ENCODE results near the gene ACVR1B. TPM values are rescaled to one million over a fixed set of nuclear protein-coding genes. Genes with fewer than 3 reads are reported as not detected.

Gene ACVR1B
- polyA plus RNA-seq, 3 donors, result 8.9 to 26.9 (median 20.0) TPM

DNA sequence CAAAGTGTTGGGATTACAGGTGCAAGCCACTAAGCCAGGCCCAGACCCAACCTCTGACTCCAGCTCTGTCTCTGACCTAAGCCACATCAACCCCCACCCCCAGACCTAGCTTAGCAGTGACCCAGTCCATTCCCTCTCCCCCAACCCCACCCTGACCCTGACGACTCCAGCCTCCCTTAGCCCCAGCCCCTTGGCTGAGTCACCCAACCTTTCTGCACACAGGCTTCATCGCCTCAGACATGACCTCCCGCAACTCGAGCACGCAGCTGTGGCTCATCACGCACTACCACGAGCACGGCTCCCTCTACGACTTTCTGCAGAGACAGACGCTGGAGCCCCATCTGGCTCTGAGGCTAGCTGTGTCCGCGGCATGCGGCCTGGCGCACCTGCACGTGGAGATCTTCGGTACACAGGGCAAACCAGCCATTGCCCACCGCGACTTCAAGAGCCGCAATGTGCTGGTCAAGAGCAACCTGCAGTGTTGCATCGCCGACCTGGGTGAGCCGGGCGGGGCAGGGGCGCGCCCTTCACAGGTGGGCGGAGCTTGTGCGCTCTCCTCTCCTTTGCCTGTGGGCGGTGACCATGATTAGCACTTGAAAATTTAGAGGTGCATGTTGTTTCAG is 36.4 kb upstream of the ACVR1B start:
- no peak overlapping the region for H3K27ac ChIP-seq (ENCODE audit: low read depth, low read length)
- WGBS, 3 donors, result 80 to 86% (median 84%) methylated on average over 28 of the region's 28 CpGs

GRCh38 chr12:51915951-51916350 is 35.5 kb upstream of the ACVR1B start:
- no peak overlapping the region for H3K27ac ChIP-seq (ENCODE audit: low read depth, low read length)
- 95 to 98% (median 95%) methylated on average over 11 of the region's 11 CpGs for WGBS, 3 donors

DNA sequence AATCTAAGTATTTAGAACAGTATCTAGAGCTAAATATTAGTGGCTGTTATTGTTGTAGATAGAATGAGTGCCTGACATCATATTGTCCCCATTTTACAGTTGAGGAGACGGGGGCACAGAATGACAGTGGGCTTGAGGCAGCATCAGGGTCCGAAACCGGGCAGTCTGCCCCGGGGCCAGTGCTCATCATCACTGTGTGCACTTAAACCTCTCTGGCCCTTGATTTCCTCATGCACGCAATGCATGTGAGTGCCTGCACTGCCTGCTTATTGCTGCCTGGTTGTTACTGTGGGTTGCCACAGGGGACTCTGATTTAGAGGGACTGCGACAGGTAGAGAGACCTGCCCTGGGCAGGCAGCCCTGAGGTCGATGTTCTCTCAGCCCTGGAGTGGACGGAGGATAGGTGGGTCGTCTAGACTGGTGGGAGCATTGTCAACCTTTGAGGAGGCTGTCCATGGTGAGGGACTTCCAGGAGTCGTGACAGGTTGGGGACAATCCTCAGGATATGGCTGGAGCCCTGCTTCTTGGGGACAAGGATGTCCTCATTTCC is 34.4 kb upstream of the ACVR1B start:
- H3K27ac ChIP-seq (ENCODE audit: low read depth, low read length), result no peak overlapping the region
- 80 to 87% (median 86%) methylated on average over 10 of the region's 10 CpGs for WGBS, 3 donors

GRCh38 chr12:51917746-51918453 is 33.6 kb upstream of the ACVR1B start:
- no peak overlapping the region for H3K27ac ChIP-seq (ENCODE audit: low read depth, low read length)

GRCh38 chr12:51920046-51920445 is 31.5 kb upstream of the ACVR1B start:
- H3K27ac ChIP-seq (ENCODE audit: low read depth, low read length), result no peak overlapping the region
- 75 to 90% (median 87%) methylated on average over 2 of the region's 2 CpGs for WGBS, 3 donors

More at GRCh38 chr12:51917746-51918453, 33.6 kb upstream of the ACVR1B start:
- WGBS, 3 donors, result 38 to 56% (median 52%) methylated on average over 16 of the region's 16 CpGs

- 62 to 80% (median 74%) methylated on average over 7 of the region's 7 CpGs for WGBS, 3 donors
Observed at GRCh38 chr12:51921017-51921725, 30.3 kb upstream of the ACVR1B start.

DNA sequence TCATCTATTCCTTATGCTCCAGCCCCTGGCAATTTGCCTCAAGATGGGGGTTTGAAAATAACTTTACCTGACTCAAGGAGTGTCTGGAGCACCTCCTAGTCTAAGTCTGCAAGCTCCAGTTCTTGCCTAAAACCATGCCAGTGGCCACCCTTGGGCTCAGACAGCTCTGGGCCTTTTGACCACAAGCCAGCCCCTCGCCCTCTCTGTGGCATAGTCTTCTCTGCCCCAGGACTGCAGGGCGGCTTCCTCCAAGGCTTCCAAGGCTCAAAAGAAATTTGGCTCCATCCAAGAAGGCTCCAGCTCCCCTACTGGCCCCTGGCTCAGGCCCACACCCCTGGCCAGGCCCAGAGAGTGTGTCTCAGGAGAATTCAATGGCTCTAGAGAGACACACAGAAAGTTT is 29.4 kb upstream of the ACVR1B start:
- 85 to 92% (median 86%) methylated on average over 2 of the region's 2 CpGs for WGBS, 3 donors
- H3K27ac ChIP-seq (ENCODE audit: low read depth, low read length), result no peak overlapping the region

More at GRCh38 chr12:51921017-51921725, 30.3 kb upstream of the ACVR1B start:
- H3K27ac ChIP-seq (ENCODE audit: low read depth, low read length), result no peak overlapping the region

DNA sequence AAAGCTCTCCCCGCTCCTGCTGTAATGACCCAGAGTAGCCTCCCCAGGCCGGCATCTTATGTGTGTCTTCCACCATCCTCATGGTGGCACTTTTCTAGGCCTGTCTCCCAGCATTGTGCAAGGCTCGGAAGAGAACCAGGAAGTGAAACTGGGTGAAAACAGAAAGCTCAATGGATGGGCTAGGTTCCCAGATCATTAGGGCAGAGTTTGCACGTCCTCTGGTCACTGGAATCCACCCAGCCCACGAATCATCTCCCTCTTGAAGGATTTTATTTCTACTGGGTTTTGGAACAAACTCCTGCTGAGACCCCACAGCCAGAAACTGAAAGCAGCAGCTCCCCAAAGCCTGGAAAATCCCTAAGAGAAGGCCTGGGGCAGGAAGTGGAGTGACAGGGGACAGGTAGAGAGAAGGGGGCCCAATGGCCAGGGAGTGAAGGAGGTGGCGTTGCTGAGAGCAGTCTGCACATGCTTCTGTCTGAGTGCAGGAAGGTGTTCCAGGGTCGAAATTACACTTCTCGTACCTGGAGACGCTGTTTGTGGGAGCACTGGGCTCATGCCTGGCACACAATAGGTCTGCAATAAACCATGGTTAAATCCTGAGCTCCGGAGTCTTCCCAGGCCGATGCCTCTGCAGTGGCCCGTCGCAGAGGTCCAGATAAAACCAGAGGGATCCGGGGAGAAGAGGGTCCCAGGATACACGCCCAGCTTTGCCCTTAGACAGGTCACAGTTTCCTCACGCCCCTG is 28.6 kb upstream of the ACVR1B start:
- H3K27ac ChIP-seq (ENCODE audit: low read depth, low read length), result peak overlapping the region; percentile 38
- 35 to 53% (median 38%) methylated on average over 16 of the region's 16 CpGs for WGBS, 3 donors

DNA sequence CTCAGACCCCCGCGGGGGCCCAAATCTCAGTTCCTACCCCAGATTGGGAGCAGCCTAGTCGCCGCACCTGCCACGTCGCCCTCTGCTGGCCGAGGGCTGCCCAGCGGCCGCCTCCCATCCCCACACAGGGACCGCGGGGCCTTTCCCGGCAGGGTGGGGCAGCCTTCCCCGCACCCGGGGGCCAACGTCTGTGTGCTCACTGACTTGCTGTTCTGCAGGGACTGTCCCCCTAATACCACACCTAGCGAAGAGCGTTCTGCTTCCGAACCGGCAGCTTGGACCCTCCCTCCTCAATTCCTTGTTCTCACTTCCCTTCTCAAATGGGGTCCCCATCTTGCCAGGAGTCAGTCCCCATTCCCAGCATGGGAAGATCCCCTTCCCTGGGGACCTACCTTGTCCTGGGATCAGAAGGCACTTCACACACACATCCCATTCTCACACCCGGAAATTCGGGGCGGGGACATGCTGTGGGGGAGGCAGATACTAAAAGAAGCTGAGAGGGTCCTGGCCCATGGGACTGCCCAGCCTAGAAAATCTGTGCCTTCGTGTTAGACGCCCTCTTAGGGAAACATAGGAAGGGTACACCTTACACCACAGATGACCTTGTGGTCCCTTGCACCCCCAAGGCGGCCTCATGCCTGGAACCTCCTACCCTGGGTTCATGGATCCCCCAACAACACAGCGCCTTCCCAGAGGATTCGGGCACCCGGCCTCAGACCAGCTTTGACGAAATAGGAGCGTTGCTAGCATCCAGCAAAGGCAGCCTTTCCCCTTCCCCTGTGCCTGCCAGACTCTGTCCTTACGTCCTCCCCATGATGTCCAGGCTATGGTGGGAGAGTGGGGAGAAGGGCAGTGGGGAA is 27.8 kb upstream of the ACVR1B start:
- H3K27ac ChIP-seq (ENCODE audit: low read depth, low read length), result no peak overlapping the region
- 19 to 23% (median 21%) methylated on average over 27 to 31 of the region's 31 CpGs for WGBS, 3 donors

DNA sequence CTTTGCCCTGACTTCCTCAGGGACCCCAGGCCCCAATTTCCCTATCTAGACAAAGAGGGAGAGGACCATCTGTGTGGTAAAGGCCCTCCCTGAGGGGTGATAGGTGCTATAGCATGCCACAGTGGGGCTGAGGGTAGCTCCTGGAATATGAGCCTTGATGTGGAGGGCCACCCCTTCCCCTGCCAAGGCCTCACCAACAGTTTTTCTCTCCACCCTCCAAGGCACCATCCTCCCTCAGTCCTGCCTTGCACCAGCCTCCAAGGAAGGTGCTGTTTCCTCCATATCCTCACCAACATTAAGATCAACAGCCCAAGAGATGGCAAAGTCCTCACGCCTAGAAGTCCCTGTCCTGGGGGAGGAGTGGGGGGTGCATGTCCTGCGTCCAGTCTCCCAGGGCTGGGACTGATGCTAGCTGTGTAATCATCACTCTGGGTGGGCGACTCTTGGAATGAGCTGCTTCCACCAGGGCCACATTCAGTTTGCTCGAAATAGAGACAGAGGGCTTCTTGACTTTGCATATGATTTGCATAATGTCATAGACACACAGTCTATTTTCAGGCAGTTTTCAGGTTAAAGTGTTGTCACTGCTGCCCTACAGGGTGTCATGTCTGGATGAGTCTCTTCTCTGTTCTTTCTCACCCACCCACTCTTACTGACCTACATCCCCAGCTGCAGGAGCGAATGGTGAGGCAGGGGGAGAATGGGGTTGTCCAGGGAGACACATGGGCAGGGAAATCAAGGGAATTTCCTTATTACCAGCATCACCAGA is 26.8 kb upstream of the ACVR1B start:
- no peak overlapping the region for H3K27ac ChIP-seq (ENCODE audit: low read depth, low read length)
- 80 to 90% (median 81%) methylated on average over 5 of the region's 5 CpGs for WGBS, 3 donors

DNA sequence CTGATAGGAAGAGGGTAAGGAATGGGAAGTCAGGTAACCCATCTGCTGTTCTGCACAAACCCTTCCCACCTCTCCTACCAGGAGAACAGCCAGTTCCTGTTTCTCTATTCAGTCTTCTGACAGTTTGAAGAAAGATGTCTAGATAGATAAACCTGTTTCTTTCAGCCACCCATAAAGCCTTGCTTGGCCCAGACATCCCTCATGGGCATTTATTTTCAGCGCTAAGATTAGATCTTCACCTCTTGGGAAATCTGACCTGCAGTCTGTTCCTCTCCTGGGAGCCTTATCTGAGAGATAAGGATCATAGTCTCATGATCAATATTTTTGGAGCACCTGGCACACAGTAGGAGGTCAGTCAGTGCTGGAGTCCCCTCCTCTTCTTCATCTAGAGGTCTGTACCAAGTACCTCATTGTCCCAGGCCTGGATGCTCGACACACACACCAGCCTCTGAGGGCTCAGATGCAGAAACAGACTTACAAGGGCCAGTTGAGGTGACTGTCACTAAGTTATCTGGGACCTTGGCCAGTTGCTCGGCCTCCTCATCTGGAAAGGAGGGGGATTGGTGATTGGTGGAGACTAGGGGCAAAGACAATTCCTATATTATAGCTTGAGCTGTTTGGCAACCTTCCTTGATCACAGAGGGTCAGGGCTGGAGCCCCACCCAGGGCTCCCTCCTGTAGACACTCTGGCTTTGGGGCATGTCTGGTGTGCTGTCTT is 26.0 kb upstream of the ACVR1B start:
- WGBS, 3 donors, result 57 to 70% (median 61%) methylated on average over 3 of the region's 3 CpGs

DNA sequence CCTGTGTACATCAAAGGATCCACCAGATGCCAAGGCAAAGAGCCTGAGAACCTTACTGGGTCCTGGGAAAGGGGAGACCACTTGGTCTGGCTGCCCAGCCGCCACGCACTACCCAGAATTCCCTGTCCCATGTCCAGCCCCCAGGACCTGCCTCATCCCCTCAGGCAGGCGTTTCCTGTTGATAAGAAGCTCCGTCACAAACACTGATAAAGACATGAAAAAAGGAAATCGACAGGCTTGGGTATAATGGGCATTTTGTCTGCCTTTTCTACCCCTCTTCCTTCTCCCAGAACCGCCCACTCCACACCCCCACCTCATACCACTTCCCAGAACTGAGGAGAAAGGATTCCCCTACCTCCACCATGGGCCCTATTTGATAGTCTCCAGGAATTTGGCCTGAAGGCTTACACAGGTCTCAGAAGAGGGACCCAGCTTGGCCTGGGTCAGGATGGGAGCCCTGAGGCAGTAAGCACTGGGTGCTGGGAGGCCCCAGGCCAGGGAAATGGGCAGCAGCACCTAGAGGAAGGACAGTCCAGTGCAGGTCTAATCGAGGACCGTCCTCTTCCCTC is 25.4 kb upstream of the ACVR1B start:
- H3K27ac ChIP-seq (ENCODE audit: low read depth, low read length), result no peak overlapping the region
- WGBS, 3 donors, result 42 to 57% (median 57%) methylated on average over 8 of the region's 8 CpGs

More for the DNA sequence above, 26.0 kb upstream of the ACVR1B start:
- H3K27ac ChIP-seq (ENCODE audit: low read depth, low read length), result no peak overlapping the region

GRCh38 chr12:51926718-51927117 is 24.8 kb upstream of the ACVR1B start:
- WGBS, 3 donors, result 68 to 89% (median 86%) methylated on average over 2 of the region's 2 CpGs
- H3K27ac ChIP-seq (ENCODE audit: low read depth, low read length), result no peak overlapping the region

GRCh38 chr12:51932218-51933076 is 19.1 kb upstream of the ACVR1B start:
- WGBS, 3 donors, result 22 to 70% (median 66%) methylated on average over 5 of the region's 5 CpGs
- H3K27ac ChIP-seq (ENCODE audit: low read depth, low read length), result no peak overlapping the region

GRCh38 chr12:51934080-51934479 is 17.4 kb upstream of the ACVR1B start:
- no peak overlapping the region for H3K27ac ChIP-seq (ENCODE audit: low read depth, low read length)
- WGBS, 3 donors, result 82 to 93% (median 92%) methylated on average over 4 of the region's 4 CpGs
